Femur (tissue), 1 donor: ENCODE results near the gene BPIFB1.
A peak's percentile ranks its signal among the peaks of the same experiment; 100 is the strongest.

Experiments used
- DNase-seq: peaks from one replicate; pipeline ENCODE4 v3.0.0-alpha.2; 2017

BPIFB1 gene

GRCh38 chr20:33299111-33299603 is 16.1 kb downstream of the BPIFB1 start:
- DNase-seq = peak; percentile 52

- no peak for DNase-seq
Measured at GRCh38 chr20:33301192-33301930, 18.3 kb downstream of the BPIFB1 start.

- no peak for DNase-seq
Measured at GRCh38 chr20:33303595-33303994, 20.6 kb downstream of the BPIFB1 start.

GRCh38 chr20:33304046-33304445 is 21.0 kb downstream of the BPIFB1 start:
- DNase-seq = no peak

- no peak for DNase-seq
Measured at GRCh38 chr20:33305589-33306057, 22.6 kb downstream of the BPIFB1 start.

- no peak for DNase-seq
Measured at GRCh38 chr20:33306228-33306627, 23.2 kb downstream of the BPIFB1 start.

GRCh38 chr20:33306807-33307206 is 23.8 kb downstream of the BPIFB1 start:
- no peak for DNase-seq

GRCh38 chr20:33308668-33309067 is 25.7 kb downstream of the BPIFB1 start:
- no peak for DNase-seq

GRCh38 chr20:33309631-33310030 is 26.6 kb downstream of the BPIFB1 start:
- DNase-seq = no peak

GRCh38 chr20:33310327-33310899 is 27.4 kb downstream of the BPIFB1 start:
- no peak for DNase-seq

- no peak for DNase-seq
Measured at GRCh38 chr20:33311011-33311410, 28.0 kb downstream of the BPIFB1 start.

- no peak for DNase-seq
Measured at GRCh38 chr20:33311996-33312395, 29.0 kb downstream of the BPIFB1 start.

GRCh38 chr20:33312583-33312982 is 29.6 kb downstream of the BPIFB1 start:
- DNase-seq = no peak

GRCh38 chr20:33313686-33314314 is 30.8 kb downstream of the BPIFB1 start:
- DNase-seq = no peak

GRCh38 chr20:33316343-33316742 is 33.3 kb downstream of the BPIFB1 start:
- no peak for DNase-seq

GRCh38 chr20:33316958-33317357 is 33.9 kb downstream of the BPIFB1 start:
- no peak for DNase-seq

GRCh38 chr20:33317424-33318095 is 34.5 kb downstream of the BPIFB1 start:
- DNase-seq = no peak

- DNase-seq = no peak
Measured at GRCh38 chr20:33318096-33318429, 35.0 kb downstream of the BPIFB1 start.

GRCh38 chr20:33320006-33320405 is 37.0 kb downstream of the BPIFB1 start:
- no peak for DNase-seq

- DNase-seq = no peak
Measured at GRCh38 chr20:33322456-33322855, 39.4 kb downstream of the BPIFB1 start.

GRCh38 chr20:33323236-33323635 is 40.2 kb downstream of the BPIFB1 start:
- DNase-seq = no peak

GRCh38 chr20:33325350-33325749 is 42.3 kb downstream of the BPIFB1 start:
- DNase-seq = no peak
